HCEC 1CT (cell line): ENCODE results near the gene SLC38A10.

Experiments used
- DNase-seq: peaks from one replicate; pipeline ENCODE4 v3.0.0-alpha.2; 2017

SLC38A10 gene

GRCh38 chr17:81200201-81200600, 94.9 kb downstream of the SLC38A10 start:
- DNase-seq = no peak

DNA sequence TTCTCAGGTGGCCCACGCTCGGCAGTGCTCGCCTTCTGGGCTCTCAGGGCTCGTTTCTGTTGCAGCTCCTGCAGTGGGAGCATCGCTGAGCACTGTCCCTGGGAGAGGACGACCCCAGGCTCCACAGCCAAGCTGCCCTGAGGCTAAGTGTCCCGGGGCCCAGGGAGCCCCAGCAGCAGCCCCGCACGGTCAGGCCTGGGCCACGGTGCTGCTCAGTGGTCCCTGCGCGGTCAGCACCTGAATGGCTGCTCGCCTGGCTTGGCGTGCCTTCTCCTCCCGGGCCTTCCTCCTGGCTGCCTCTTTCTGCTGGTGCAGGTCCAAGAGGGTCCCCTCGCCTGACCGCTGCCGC, 95.7 kb downstream of the SLC38A10 start:
- no peak for DNase-seq

DNA sequence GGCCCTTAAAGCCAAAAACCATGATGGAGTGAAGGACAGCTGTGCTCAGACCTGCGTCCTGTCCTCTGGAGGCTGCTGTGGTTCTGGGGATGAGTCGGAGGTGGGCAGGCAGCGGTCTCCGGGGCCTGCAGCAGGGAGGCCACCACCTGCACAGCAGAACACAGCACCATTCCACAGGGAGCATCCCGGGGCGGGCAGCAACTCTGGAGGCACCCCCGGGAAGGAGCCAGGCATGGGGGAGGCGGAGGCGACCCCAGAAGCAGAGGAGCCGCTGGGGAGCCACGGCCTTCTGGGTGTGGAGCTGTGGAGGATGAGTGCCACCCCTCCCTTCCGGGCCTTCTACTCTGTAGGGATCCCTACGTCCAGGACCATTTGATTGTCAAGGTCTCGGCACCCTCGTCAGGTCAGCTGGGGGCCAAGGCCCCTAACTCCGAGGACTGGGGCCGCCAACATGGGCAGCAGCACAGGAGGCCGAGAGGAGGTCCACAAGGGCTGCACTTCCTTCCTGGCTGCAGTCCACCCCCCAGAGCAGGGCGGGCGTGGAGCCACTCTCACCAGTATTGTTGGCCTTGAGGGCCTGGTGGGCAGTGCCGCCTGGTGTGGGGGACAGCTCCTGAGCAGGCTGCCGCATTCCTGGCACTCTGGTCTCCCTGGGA, 96.2 kb downstream of the SLC38A10 start:
- DNase-seq = no peak

DNA sequence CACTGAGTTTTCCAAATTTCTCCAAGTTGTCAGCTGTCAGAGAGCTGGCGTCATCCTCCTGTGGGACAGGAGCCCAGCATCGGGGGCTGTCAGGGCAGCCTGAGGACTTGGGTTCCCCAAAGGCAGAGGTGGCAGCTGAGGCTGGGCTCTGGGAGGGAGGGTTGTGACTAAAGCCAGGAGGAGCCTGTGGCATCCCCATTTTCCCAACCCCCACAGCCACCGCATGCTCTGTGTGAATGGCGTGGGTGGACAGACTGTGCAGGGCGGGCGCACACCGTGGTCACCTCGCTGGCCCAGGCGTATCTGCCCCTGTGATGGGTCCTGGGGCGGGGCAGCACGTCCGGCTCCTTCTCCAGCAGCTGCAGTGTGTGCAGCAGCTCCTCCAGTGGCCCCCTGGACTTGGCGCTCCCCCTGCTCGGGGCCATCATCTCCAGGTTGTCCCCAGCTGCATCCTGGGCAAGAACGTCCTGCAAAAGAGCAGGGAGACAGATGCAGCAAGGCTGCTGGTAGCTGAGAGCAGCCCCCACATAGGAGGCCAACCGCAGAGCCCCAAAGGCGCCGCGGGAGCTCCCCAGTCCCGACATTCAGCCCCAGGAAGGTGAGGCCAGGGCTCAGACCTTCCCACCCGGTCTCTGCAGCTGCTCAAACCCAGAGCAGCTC, 97.1 kb downstream of the SLC38A10 start:
- DNase-seq = no peak

DNA sequence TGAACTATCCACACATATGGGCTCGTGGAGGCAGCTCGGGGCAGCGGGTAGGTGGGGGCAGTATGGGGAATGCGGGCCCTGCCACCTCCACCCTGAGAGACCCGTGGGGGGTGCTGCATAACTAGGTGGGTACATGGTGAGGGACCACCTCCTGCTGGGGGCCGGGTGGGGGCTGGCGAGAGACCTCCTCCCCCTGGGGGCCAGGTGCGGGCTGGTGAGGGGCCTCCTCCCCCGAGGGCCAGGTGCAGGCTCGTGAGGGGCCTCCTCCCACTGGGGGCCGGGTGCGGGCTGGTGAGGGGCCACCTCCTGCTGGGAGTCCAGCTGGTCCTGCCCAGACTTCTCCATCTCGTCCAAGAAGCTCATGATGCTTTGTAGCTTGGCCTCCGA, 97.7 kb downstream of the SLC38A10 start:
- DNase-seq = no peak

DNA sequence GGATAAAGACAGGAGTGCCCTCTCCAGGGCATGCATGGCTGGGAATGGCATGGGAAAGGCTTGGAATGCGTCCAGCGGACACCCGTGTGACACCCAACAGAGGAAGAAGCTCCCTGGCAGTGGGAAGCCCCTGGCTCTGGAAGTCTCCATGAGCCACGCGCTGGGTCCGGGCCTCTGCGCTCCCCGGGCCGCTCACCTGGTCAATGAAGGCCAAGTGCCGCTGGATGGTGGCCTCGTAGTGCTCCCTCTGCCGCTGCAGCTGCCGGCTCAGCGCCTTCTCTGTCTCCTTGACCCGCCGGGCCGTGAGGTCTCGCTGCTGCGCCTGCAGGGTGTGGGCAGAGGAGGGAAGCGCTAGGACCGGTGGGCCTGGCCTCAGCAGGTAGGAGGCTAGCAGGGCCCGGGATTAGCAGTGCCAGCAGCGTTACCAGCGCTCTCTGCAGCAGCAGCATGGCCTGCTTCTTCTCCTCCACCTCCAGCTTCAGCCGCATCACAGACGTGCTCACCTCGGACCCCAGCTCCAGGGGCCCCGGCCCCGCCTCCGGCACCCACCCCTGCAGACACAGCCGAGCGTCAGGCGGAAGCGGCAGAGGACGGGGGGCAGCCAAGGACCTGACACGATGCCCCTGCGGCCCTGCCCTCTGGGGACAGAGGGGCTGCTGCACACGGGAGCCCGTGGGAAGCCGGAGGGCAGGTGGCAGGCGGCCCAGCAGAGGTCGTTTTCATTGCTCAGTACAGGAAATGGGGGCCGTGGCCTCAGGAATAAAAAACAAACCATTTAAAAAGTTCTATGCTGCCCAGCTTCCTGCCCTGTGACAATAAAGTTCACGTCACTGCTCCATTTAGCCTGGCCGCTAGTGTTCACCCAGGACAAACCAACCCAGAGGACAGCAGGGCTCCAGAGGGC, 98.3 kb downstream of the SLC38A10 start:
- DNase-seq = no peak

GRCh38 chr17:81195941-81196495, 99.1 kb downstream of the SLC38A10 start:
- no peak for DNase-seq
